GM04503 (cell line): ENCODE results near the gene DHRS13.
"Not testable (repeated sequence)": the region's sequence is repeated elsewhere in the genome, so short reads cannot be mapped to it uniquely, and the experiment has no call there.

Source experiments
- DNase-seq: peaks from one replicate; pipeline ENCODE4 v3.0.0-alpha.2; 2012; ENCODE audit warnings: low read depth

DHRS13 gene

DNA sequence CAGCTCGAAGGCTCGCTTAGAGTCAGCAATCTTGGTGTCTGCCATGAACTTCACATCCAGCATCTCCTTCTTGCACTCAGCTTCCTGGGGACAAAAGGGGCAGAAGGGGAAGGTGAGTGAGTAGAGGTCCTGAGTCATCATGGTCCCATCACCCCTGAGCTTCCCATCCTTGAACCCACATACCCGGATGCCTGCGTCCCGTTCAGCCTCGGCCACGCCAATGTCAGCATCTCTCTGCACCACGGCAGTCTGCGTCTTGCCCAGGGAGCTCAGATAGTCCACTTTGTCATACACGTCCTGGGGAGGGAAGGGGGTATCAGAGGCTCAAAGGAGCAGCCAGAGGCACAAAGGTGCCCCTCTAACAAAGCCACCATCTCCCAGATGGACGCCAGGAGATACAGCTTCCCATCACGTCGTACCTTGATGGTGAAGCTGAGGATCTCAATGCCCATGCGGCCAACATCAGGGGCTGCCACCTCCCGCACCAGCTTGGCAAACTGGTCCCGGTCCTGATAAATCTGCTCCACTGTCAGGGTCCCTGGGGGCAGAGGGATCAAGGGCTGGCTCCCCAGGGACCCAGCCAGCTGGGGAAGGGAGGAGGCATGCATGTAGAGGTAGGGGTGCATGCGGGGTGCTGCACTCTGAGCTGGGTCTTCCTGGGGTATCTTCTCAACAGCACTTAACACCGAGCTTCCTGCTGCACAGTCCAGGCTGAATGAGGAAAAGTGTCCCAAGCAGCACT is 20.6 kb downstream of the DHRS13 start:
- no peak for DNase-seq

DNA sequence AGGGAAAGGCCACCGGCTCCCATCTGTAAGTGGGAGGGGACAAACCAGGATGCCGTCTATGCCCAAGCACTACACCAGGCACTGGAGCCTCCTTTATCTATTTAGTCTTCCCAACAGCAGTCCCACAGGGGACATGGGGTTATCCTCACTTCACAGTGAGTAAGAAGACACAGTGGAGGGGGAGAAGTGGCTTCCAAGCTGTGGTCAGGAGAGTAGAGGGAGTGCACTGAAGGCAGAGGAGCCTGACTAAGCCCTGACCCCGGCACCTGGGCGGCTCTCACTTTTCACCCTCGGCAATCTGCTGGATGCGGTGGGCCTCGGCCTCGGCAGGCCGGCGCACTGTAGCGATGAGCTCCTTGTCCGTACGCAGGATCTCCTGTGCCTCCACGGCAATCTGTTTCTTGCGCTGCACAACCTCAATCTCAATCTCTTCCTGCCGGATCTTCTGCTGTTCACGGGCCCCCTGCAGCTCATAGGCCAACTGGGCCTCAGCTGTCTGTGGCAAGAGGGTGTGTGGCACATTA is 21.3 kb downstream of the DHRS13 start:
- DNase-seq: no peak

- DNase-seq: no peak
These were observed 22.3 kb downstream of the DHRS13 start for GRCh38 chr17:28880572-28880945.

- DNase-seq: no peak
These were observed 22.9 kb downstream of the DHRS13 start for GRCh38 chr17:28879886-28880571.

GRCh38 chr17:28878981-28879380 is 23.9 kb downstream of the DHRS13 start:
- no peak for DNase-seq

DNA sequence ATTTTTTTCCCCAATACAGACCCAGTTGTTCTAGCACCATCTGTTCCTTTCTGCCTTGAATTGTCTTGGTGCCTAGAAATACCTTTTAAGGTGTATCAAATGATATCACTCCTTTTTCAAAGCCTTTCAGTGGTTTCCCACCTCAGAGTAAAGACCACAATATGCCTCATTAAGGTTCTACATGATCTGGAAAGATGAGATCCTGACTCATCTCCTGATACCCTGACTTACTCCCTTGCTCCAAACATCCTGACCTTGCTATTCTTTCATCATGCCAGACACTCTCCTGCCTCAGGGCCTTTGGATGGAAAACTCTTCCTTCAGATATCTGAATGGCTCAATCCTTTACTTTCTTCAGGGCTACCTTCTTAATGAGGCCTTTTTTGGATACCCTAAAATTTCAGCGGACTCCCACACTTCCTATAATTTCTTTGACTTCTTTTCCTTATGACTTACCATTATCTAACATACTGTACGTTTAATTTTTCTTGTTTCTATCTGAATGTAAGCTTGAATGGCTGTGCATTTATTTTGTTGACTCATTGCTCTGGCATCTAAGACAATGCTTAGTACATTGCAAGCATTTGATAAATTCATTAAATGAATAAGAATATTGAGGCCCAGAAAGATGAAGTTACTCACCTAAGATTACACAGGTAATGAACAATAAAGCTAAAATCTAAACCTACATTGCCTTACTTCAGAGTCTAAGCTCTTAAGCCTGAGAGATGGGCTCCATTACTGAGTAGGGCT is 24.5 kb downstream of the DHRS13 start:
- DNase-seq: no peak

GRCh38 chr17:28877150-28877711 is 25.6 kb downstream of the DHRS13 start:
- DNase-seq: not testable (repeated sequence)

GRCh38 chr17:28875848-28876550 is 26.9 kb downstream of the DHRS13 start:
- DNase-seq: no peak

- no peak for DNase-seq
These were observed 28.1 kb downstream of the DHRS13 start for GRCh38 chr17:28874750-28875149.

DNA sequence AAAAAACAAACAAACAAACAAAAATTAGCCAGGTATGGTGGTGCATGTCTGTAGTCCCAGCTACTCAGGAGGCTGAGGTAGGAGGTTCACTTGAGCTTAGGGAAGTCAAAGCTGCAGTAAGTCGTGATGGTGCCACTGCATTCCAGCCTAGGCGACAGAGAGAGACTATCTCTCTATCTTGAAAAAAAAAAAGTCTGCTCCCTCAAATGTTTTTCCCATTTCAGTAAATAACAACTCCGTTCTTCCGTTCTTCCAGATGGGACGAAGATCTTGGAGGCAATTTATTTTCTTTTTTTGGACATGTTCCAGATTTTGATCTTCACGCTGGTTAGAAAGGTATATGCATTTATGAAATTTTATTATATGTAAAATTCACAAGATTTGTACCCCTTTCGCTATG is 29.0 kb downstream of the DHRS13 start:
- no peak for DNase-seq

DNA sequence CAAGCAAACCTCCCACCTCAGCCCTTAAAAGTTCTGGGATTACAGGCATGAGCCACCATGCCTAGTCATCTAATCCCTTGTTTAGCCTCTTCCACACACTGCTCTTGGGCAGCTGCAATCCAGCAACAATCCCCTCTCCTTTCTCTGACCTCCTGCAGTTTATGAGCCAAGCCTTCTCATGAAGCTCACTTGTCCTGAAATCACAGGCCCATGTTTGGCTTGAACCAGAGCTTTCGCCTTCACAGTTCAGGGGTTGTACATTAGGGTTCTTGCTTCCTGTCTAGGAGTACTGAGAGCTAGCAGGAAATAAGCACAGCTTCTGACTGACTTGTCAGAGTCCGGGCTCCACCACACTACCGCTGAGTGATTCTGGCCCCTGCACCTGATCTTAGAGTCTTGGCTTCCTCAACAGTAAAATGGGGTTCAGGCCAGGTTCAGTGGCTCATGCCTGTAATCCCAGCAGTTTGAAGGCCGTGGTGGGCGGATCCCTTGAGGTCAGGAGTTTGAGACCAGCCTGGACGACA is 31.8 kb downstream of the DHRS13 start:
- DNase-seq: no peak

DNA sequence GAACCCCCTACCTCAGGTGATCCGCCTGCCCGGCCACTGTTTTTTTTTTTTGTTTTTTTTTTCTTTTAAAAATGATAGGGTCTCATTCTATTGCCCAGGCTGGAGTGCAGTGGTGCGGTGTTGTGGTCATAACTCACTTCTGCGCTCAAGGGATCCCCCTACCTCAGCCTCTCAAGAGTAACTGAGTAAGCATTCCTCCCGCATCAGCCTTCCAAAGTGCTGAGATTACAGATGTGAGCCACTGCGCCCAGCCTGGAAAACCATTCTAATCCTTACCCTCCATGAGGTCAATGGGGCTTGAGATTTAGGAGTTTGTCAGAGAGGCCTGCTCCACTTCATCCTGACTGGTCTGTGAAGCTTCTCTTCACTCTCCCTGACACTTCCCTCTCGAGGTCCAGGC is 35.6 kb downstream of the DHRS13 start:
- DNase-seq: no peak

GRCh38 chr17:28865946-28866752 is 36.7 kb downstream of the DHRS13 start:
- DNase-seq: no peak

DNA sequence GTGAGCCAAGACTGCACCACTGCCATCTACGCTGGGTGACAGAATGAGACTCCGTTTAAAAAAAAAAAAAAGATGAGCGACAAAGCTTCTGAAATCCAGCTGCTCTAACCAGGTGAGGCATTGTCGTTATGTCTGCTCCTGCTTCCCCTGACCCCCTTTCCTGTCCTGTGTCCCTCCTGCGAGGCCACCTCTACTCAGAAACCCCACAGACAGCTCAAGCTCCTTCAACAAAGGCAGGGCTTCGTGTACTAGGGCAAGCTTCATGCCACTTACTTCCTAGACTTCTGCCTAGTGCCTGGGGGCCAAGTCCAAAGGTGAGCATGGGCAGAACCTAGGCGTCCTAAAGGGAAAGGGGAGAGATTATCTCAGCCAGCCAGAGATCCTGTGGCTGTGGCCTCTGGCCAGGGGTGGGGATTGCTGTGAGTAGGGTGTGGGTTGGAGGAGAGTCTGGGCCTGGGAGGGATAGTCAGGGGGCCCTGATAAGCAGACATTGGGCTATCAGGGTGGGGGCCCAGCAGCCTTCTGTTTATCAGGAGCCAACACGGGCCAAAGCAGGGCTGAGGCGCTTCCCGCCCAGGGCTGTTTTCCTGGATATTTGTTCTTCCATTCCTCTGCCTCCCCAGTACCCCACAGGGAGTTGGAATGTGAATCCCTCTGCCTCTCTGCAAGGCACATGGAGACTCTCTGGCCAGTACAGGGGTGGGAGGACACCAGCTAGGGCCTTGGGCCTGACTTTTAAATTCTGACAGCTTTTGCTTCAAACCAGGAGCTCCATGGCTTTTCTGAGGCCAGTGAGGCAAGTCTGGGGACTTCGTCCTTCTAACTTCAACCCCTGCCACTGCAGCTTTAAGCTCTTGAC is 37.7 kb downstream of the DHRS13 start:
- DNase-seq: no peak

DNA sequence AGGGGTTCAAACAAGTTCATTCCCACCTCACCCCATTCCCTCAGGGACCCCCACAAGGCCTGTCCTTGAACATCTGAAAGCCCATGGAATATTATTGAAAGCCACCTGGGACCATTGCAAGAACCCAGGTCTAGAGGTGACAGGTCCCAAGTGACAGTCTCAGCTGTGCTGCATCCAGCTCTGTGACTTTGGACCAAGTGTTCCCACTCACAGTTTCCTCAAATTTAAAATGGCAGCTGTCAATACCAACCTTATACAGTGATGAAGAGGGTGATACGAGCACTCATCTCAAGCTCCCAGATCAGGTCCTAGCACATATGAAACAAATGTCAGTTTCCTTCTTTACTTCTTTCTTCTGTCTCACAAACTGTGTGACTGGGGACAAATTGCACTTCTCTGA is 38.9 kb downstream of the DHRS13 start:
- no peak for DNase-seq

GRCh38 chr17:28862561-28862960 is 40.3 kb downstream of the DHRS13 start:
- no peak for DNase-seq

GRCh38 chr17:28861393-28862203 is 41.3 kb downstream of the DHRS13 start:
- no peak for DNase-seq

DNA sequence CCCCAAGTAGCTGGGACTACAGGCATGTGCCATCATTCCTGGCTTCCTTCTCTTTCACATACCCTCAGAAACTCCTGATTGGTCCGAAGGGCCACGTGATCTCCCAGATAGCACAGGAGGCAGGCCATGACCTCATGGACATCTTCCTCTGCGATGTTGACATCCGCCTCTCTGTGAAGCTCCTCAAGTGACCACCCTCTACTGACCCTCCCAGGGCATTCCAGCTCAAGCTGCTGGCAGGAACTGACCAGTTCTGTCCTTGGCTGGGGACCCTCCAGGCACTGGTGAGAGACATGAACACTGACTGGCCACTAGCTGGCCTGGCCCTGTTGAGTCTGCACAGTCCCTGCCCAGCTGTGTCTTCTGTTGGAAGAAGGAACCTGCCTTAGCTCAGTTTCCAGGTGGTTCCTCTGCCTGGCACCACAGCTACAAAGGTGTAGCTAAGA is 42.5 kb downstream of the DHRS13 start:
- no peak for DNase-seq
